Fibroblast of pulmonary artery (primary cell): ENCODE data around the gene ZBTB7A.

Experiments used
- DNase-seq: peaks from one replicate; pipeline ENCODE4 v3.0.0-alpha.2; 2010; ENCODE audit warnings: low read depth
- H3K4me3 ChIP-seq: replicated peaks from 2 replicates; pipeline ENCODE4 v1.5.1; 2011; ENCODE audit warnings: low read depth, mild to moderate bottlenecking, control low read depth, low read length, moderate library complexity
- TF ChIP-seq, protein P1 (sequence below): IDR thresholded peaks from 2 replicates; pipeline ENCODE4 v1.5.1; 2011; ENCODE audit warnings: mild to moderate bottlenecking, control low read depth, low read length, inconsistent platforms; ENCODE audit errors: missing control alignments

Gene ZBTB7A

DNA sequence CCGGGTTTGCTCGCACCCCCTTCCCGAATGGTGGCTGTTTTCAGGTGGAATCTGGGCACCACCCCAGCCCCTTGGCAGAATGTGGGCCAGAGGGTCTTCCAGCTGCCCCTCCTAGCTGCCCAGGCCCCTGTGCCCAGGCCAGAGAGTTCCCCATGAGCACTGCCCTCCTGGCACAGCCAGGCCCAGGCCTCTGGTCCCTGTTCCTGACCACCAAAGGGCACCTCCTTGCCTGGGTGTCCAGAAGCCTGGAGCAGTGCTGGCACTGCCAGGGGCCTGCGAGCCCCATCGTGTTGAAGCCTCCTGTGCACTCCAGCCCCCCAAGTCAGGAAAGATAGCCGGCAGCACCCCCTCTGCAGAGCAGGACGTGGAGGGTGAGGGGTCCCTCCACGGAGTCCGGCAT lies 35.7 kb downstream of the ZBTB7A start:
- H3K4me3 ChIP-seq: no peak overlapping the region
- DNase-seq: no peak
- TF ChIP-seq, protein P1, sequence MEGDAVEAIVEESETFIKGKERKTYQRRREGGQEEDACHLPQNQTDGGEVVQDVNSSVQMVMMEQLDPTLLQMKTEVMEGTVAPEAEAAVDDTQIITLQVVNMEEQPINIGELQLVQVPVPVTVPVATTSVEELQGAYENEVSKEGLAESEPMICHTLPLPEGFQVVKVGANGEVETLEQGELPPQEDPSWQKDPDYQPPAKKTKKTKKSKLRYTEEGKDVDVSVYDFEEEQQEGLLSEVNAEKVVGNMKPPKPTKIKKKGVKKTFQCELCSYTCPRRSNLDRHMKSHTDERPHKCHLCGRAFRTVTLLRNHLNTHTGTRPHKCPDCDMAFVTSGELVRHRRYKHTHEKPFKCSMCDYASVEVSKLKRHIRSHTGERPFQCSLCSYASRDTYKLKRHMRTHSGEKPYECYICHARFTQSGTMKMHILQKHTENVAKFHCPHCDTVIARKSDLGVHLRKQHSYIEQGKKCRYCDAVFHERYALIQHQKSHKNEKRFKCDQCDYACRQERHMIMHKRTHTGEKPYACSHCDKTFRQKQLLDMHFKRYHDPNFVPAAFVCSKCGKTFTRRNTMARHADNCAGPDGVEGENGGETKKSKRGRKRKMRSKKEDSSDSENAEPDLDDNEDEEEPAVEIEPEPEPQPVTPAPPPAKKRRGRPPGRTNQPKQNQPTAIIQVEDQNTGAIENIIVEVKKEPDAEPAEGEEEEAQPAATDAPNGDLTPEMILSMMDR: no peak

GRCh38 chr19:4030552-4030951 lies 36.1 kb downstream of the ZBTB7A start:
- H3K4me3 ChIP-seq: no peak overlapping the region
- DNase-seq: no peak
- TF ChIP-seq, protein P1: no peak

GRCh38 chr19:4029247-4029614 lies 37.5 kb downstream of the ZBTB7A start:
- no peak for DNase-seq

GRCh38 chr19:4028334-4029246 lies 38.1 kb downstream of the ZBTB7A start:
- DNase-seq: no peak
- TF ChIP-seq, protein P1: no peak
- H3K4me3 ChIP-seq: no peak overlapping the region

More at GRCh38 chr19:4029247-4029614, 37.5 kb downstream of the ZBTB7A start:
- no peak overlapping the region for H3K4me3 ChIP-seq
- TF ChIP-seq, protein P1: no peak

DNA sequence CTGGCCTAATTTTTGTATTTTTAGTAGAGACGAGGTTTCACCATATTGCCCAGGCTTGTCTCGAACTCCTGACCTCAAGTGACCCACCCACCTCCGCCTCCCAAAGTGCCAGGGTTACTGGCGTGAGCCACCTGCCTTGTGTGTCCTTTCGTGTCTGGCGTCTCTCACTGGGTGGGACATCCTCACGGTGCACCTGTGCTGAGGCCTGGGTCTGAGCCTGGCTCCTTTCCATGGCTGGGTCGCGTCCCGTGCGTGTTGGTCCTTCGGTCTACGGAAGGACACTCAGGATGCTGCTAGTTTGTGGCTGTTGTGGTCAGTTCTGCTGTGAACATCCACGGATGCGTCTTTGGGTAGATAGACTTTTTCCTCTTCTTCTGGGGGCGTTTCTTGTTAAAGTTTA lies 39.6 kb downstream of the ZBTB7A start:
- H3K4me3 ChIP-seq: no peak overlapping the region
- DNase-seq: no peak
- TF ChIP-seq, protein P1: no peak

DNA sequence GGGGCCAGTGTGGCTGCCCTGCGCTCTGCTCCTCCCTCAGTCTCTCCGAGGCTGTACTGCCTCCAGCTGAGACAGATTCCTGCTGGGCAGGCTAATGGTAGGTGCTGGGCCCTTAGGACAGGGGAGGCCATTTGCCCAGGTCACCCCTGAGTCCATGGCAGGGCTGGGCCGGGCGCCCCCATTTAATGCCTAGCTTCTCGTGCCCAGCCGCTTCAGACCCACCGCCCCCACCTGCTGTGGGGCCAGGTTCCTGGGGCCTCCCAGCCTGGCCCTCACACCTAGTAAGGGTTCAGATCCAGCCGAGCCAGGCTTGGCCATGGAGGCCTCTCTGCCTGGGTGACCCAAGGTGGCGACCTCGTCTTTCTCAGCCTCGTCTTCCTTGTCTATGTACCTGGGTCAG lies 41.4 kb downstream of the ZBTB7A start:
- no peak overlapping the region for H3K4me3 ChIP-seq
- no peak for DNase-seq
- TF ChIP-seq, protein P1: no peak
